IPS DF 4.7 (cell line): ENCODE results near the gene HNRNPM.
"Not testable (repeated sequence)": the region's sequence is repeated elsewhere in the genome, so short reads cannot be mapped to it uniquely, and the experiment has no call there.

Experiments used
- DNase-seq: peaks from one replicate; pipeline ENCODE4 v3.0.0-alpha.2; 2013; ENCODE audit warnings: low spot score; ENCODE audit errors: extremely low read depth

Gene HNRNPM

GRCh38 chr19:8444677-8445487 lies at the start of gene HNRNPM:
Gene HNRNPM, plus strand, starts transcription at chr19:8444975. Its CDS starts 24 bp downstream, at chr19:8444999.
- peak; percentile 72 for DNase-seq

GRCh38 chr19:8395621-8396082 lies 49.1 kb upstream of the HNRNPM start:
- no peak for DNase-seq

- DNase-seq: no peak
These were observed 48.6 kb upstream of the HNRNPM start for GRCh38 chr19:8396185-8396562.

GRCh38 chr19:8396563-8397203 lies 48.1 kb upstream of the HNRNPM start:
- no peak for DNase-seq

GRCh38 chr19:8397271-8397670 lies 47.5 kb upstream of the HNRNPM start:
- no peak for DNase-seq

- DNase-seq: no peak
These were observed 46.9 kb upstream of the HNRNPM start for GRCh38 chr19:8397746-8398310.

GRCh38 chr19:8398311-8398771 lies 46.4 kb upstream of the HNRNPM start:
- no peak for DNase-seq

- DNase-seq: no peak
These were observed 45.0 kb upstream of the HNRNPM start for GRCh38 chr19:8399681-8400188.

GRCh38 chr19:8401981-8402411 lies 42.8 kb upstream of the HNRNPM start:
- DNase-seq: no peak

GRCh38 chr19:8403098-8403819 lies 41.5 kb upstream of the HNRNPM start:
- DNase-seq: no peak

GRCh38 chr19:8403820-8404109 lies 41.0 kb upstream of the HNRNPM start:
- DNase-seq: no peak

- DNase-seq: no peak
These were observed 40.2 kb upstream of the HNRNPM start for GRCh38 chr19:8404391-8405151.

- not testable (repeated sequence) for DNase-seq
These were observed 34.1 kb upstream of the HNRNPM start for GRCh38 chr19:8410718-8411117.

GRCh38 chr19:8412783-8413628 lies 31.8 kb upstream of the HNRNPM start, which contains the start of gene MARCHF2:
Gene MARCHF2, plus strand, starts transcription at chr19:8413305. Its CDS starts 8,536 bp downstream, at chr19:8421841.
- no peak for DNase-seq

GRCh38 chr19:8413629-8413995 lies 31.2 kb upstream of the HNRNPM start:
- DNase-seq: no peak

- no peak for DNase-seq
These were observed 28.0 kb upstream of the HNRNPM start for GRCh38 chr19:8416796-8417195.

- no peak for DNase-seq
These were observed 23.0 kb upstream of the HNRNPM start for GRCh38 chr19:8421484-8422461.

GRCh38 chr19:8423817-8424223 lies 21.0 kb upstream of the HNRNPM start:
- DNase-seq: no peak

GRCh38 chr19:8425331-8425730 lies 19.4 kb upstream of the HNRNPM start:
- not testable (repeated sequence) for DNase-seq
